Erythroblast (primary cell): ENCODE measurements around the gene TESK2.

ENCODE experiments used
- GATA1 ChIP-seq: IDR thresholded peaks from 2 replicates; pipeline ENCODE4 v1.6.1; 2011; ENCODE audit warnings: low read depth, mild to moderate bottlenecking, control low read depth, low read length, moderate library complexity
- POLR2A ChIP-seq: IDR thresholded peaks from 2 replicates; pipeline ENCODE4 v1.6.1; 2011; ENCODE audit warnings: mild to moderate bottlenecking, low read length

DNA sequence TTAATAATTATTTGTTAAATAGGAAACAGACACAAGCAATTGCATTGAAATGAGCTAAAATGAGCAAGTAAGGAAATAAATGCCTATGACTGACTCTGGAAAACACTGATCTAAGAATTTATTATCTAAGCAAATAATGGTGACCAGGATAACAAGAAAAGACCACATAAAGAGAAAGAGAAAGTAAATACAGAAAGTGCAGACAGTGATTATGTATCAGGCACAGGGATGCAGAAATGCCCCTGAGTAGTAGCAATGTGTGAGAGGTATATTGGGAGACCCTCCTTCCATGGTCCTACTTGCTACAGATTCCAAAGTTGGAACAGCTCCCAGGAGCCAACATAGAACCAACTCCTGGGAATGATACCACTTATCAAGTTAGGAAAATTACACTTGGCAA lies 117.4 kb downstream of the TESK2 start:
- TF ChIP-seq POLR2A (no peak), GATA1 (no peak)
